ENCODE data around the gene RHOBTB1. TPM values are rescaled to one million over a fixed set of nuclear protein-coding genes. Genes with fewer than 3 reads are reported as not detected.
A peak's percentile ranks its signal among the peaks of the same experiment; 100 is the strongest.
"Not testable (repeated sequence)": the region's sequence is repeated elsewhere in the genome, so short reads cannot be mapped to it uniquely, and the experiment has no call there.

Gene RHOBTB1
- total and polyA plus RNA-seq, 4 donors, result 2.7 to 11.8 (median 4.9) TPM

GRCh38 chr10:60832136-60832535 lies 111.8 kb downstream of the RHOBTB1 start:
- H3K9ac ChIP-seq (ENCODE audit: low read depth in 1 of 2, low read length in 2 of 2); H3K4me1 ChIP-seq (ENCODE audit: control insufficient read depth in 4 of 4, insufficient read depth in 4 of 4, low read length in 3 of 4); DNase-seq (ENCODE audit: low spot score); H3K4me3 ChIP-seq (ENCODE audit: low read depth in 1 of 3, low read length in 3 of 3); H3K9me3 ChIP-seq (ENCODE audit: control insufficient read depth in 4 of 4, low read length in 3 of 4); H3K27me3 ChIP-seq (ENCODE audit: control insufficient read depth in 4 of 4, insufficient read depth in 4 of 4, low read length in 3 of 4); H3K36me3 ChIP-seq (ENCODE audit: control insufficient read depth in 4 of 4, insufficient read depth in 3 of 4, low read depth in 1 of 4, low read length in 3 of 4); H3K27ac ChIP-seq (ENCODE audit: low read depth in 1 of 2, low read length in 2 of 2): not testable (repeated sequence)
- WGBS, result 73% methylated on average over 4 of the region's 4 CpGs

DNA sequence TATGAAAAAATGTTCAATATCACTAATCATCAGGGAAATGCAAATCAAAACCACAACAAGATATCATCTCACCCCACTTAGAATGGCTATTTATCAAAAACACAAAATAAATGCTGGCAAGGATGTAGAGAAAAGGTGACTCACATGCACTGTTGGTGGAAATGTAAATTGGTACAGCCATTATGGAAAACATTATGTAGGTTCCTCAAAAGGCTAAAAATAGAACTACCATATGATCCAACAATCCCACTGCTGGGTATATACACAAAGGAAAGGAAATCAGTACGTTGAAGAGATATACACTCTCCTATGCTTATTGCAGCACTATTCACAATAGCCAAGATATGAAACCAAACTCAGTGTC lies 115.5 kb downstream of the RHOBTB1 start:
- DNase-seq (ENCODE audit: low spot score), result no peak
- Histone ChIP-seq H3K27me3 (ENCODE audit: control insufficient read depth in 4 of 4, insufficient read depth in 4 of 4, low read length in 3 of 4) (no peaks in the 10 kb centered on the region), H3K36me3 (ENCODE audit: control insufficient read depth in 4 of 4, insufficient read depth in 3 of 4, low read depth in 1 of 4, low read length in 3 of 4) (no peaks in the 10 kb centered on the region), H3K9ac (ENCODE audit: low read depth in 1 of 2, low read length in 2 of 2) (no peak overlapping the region), H3K4me1 (ENCODE audit: control insufficient read depth in 4 of 4, insufficient read depth in 4 of 4, low read length in 3 of 4) (no peaks in the 10 kb centered on the region), H3K9me3 (ENCODE audit: control insufficient read depth in 4 of 4, low read length in 3 of 4) (no peaks in the 10 kb centered on the region), H3K27ac (ENCODE audit: low read depth in 1 of 2, low read length in 2 of 2) (peak overlapping the region in 1 of 2 donors; percentile 48), H3K4me3 (ENCODE audit: low read depth in 1 of 3, low read length in 3 of 3) (no peak overlapping the region)
- TF ChIP-seq RAD21 (IDR thresholded peaks at IDR 0.05) (no peak), SP1 (IDR thresholded peaks at IDR 0.05) (no peak), GABPA (IDR thresholded peaks at IDR 0.05 in 1 of 2, conservative IDR thresholded peaks at IDR 0.05 in 1 of 2) (no peak), HNF4G (IDR thresholded peaks at IDR 0.05) (no peak), NR2F2 (IDR thresholded peaks at IDR 0.05) (no peak), JUND (IDR thresholded peaks at IDR 0.05) (no peak), HNF4A (conservative IDR thresholded peaks at IDR 0.05) (no peak), TAF1 (conservative IDR thresholded peaks at IDR 0.05) (no peak)
- WGBS, result 53% methylated on average over 1 of the region's 1 CpG

- WGBS, result 57% methylated on average over 5 of the region's 5 CpGs
- H3K27me3 ChIP-seq (ENCODE audit: control insufficient read depth in 4 of 4, insufficient read depth in 4 of 4, low read length in 3 of 4), result no peaks in the 10 kb centered on the region
- peak overlapping the region in 1 of 2 donors; percentile 48 for H3K27ac ChIP-seq (ENCODE audit: low read depth in 1 of 2, low read length in 2 of 2)
- H3K36me3 ChIP-seq (ENCODE audit: control insufficient read depth in 4 of 4, insufficient read depth in 3 of 4, low read depth in 1 of 4, low read length in 3 of 4), result no peaks in the 10 kb centered on the region
- no peak overlapping the region for H3K4me3 ChIP-seq (ENCODE audit: low read depth in 1 of 3, low read length in 3 of 3)
- no peak overlapping the region for H3K9ac ChIP-seq (ENCODE audit: low read depth in 1 of 2, low read length in 2 of 2)
- TF ChIP-seq SP1 (IDR thresholded peaks at IDR 0.05) (peak; percentile 20), YY1 (IDR thresholded peaks at IDR 0.05) (no peak), NR2F2 (IDR thresholded peaks at IDR 0.05) (peak; percentile 97), TAF1 (conservative IDR thresholded peaks at IDR 0.05) (no peak), HNF4A (conservative IDR thresholded peaks at IDR 0.05) (no peak), RAD21 (IDR thresholded peaks at IDR 0.05) (peak; percentile 12 to 26), GABPA (IDR thresholded peaks at IDR 0.05 in 1 of 2, conservative IDR thresholded peaks at IDR 0.05 in 1 of 2) (no peak), HNF4G (IDR thresholded peaks at IDR 0.05) (no peak), CTCF (IDR thresholded peaks at IDR 0.05; ENCODE audit: low read depth, low read length, missing input control) (no peak), FOXA1 (IDR thresholded peaks at IDR 0.05) (no peak), EGR1 (IDR thresholded peaks at IDR 0.05; ENCODE audit: low read depth in 2 of 2) (peak in 1 of 2 donors; percentile 15), JUND (IDR thresholded peaks at IDR 0.05) (peak in 1 of 2 donors; percentile 36), FOXA2 (IDR thresholded peaks at IDR 0.05) (no peak), RXRA (IDR thresholded peaks at IDR 0.05) (no peak)
- TF ChIP-seq, protein P1, sequence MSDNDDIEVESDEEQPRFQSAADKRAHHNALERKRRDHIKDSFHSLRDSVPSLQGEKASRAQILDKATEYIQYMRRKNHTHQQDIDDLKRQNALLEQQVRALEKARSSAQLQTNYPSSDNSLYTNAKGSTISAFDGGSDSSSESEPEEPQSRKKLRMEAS (IDR thresholded peaks at IDR 0.05), result peak; percentile 16
- TF ChIP-seq, protein P2, sequence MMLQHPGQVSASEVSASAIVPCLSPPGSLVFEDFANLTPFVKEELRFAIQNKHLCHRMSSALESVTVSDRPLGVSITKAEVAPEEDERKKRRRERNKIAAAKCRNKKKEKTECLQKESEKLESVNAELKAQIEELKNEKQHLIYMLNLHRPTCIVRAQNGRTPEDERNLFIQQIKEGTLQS (IDR thresholded peaks at IDR 0.05), result no peak
- TF ChIP-seq, protein P3, sequence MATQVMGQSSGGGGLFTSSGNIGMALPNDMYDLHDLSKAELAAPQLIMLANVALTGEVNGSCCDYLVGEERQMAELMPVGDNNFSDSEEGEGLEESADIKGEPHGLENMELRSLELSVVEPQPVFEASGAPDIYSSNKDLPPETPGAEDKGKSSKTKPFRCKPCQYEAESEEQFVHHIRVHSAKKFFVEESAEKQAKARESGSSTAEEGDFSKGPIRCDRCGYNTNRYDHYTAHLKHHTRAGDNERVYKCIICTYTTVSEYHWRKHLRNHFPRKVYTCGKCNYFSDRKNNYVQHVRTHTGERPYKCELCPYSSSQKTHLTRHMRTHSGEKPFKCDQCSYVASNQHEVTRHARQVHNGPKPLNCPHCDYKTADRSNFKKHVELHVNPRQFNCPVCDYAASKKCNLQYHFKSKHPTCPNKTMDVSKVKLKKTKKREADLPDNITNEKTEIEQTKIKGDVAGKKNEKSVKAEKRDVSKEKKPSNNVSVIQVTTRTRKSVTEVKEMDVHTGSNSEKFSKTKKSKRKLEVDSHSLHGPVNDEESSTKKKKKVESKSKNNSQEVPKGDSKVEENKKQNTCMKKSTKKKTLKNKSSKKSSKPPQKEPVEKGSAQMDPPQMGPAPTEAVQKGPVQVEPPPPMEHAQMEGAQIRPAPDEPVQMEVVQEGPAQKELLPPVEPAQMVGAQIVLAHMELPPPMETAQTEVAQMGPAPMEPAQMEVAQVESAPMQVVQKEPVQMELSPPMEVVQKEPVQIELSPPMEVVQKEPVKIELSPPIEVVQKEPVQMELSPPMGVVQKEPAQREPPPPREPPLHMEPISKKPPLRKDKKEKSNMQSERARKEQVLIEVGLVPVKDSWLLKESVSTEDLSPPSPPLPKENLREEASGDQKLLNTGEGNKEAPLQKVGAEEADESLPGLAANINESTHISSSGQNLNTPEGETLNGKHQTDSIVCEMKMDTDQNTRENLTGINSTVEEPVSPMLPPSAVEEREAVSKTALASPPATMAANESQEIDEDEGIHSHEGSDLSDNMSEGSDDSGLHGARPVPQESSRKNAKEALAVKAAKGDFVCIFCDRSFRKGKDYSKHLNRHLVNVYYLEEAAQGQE (IDR thresholded peaks at IDR 0.05), result no peak
- TF ChIP-seq, protein P4, sequence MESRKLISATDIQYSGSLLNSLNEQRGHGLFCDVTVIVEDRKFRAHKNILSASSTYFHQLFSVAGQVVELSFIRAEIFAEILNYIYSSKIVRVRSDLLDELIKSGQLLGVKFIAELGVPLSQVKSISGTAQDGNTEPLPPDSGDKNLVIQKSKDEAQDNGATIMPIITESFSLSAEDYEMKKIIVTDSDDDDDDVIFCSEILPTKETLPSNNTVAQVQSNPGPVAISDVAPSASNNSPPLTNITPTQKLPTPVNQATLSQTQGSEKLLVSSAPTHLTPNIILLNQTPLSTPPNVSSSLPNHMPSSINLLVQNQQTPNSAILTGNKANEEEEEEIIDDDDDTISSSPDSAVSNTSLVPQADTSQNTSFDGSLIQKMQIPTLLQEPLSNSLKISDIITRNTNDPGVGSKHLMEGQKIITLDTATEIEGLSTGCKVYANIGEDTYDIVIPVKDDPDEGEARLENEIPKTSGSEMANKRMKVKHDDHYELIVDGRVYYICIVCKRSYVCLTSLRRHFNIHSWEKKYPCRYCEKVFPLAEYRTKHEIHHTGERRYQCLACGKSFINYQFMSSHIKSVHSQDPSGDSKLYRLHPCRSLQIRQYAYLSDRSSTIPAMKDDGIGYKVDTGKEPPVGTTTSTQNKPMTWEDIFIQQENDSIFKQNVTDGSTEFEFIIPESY (IDR thresholded peaks at IDR 0.05), result no peak
- H3K4me1 ChIP-seq (ENCODE audit: control insufficient read depth in 4 of 4, insufficient read depth in 4 of 4, low read length in 3 of 4), result no peaks in the 10 kb centered on the region
- no peak for DNase-seq (ENCODE audit: low spot score)
- no peaks in the 10 kb centered on the region for H3K9me3 ChIP-seq (ENCODE audit: control insufficient read depth in 4 of 4, low read length in 3 of 4)
Observed at GRCh38 chr10:60827791-60828488, 116.0 kb downstream of the RHOBTB1 start.

Data from liver (tissue), 9 donors.